RWPE2 (cell line): Measurements from ENCODE around the gene FXYD2.

ENCODE experiments used
- ATAC-seq: fragments of 200-7000 bp; cut with Tn5 transposase; 3 replicates; pipeline ENCODE4 v1.9.1; 2021; ENCODE audit warnings: low read depth
- DNase-seq: peaks from one replicate; pipeline ENCODE4 v3.0.0-alpha.2; 2020; ENCODE audit warnings: low spot score
- H3K27ac ChIP-seq: fragments of 450-650 bp; 2 replicates; pipeline ENCODE4 v1.5.1; 2017; ENCODE audit warnings: mild to moderate bottlenecking; ENCODE audit not compliant: poor library complexity, severe bottlenecking
- H3K27me3 ChIP-seq: fragments of 250-450 bp; sonication (Bioruptor Pico); 2 replicates; pipeline ENCODE4 v1.5.1; 2021; ENCODE audit warnings: mild to moderate bottlenecking, moderate library complexity; ENCODE audit not compliant: insufficient read depth, poor library complexity, severe bottlenecking
- H3K36me3 ChIP-seq: fragments of 250-450 bp; sonication (Bioruptor Pico); 2 replicates; pipeline ENCODE4 v1.5.1; 2020; ENCODE audit warnings: low read depth, mild to moderate bottlenecking, moderate library complexity
- H3K4me1 ChIP-seq: fragments of 250-450 bp; sonication (Bioruptor Pico); 2 replicates; pipeline ENCODE4 v1.5.1; 2021; ENCODE audit warnings: mild to moderate bottlenecking, moderate library complexity; ENCODE audit not compliant: insufficient read depth, poor library complexity, severe bottlenecking
- H3K4me3 ChIP-seq: fragments of 250-450 bp; sonication (Bioruptor Pico); 2 replicates; pipeline ENCODE4 v1.5.1; 2021; ENCODE audit warnings: mild to moderate bottlenecking, moderate library complexity; ENCODE audit not compliant: severe bottlenecking
- H3K9me3 ChIP-seq: fragments of 250-450 bp; sonication (Bioruptor Pico); 2 replicates; pipeline ENCODE4 v1.5.1; 2021; ENCODE audit warnings: mild to moderate bottlenecking, moderate library complexity; ENCODE audit not compliant: severe bottlenecking
- CTCF ChIP-seq: fragments of 450-650 bp; IDR thresholded peaks from one replicate; pipeline ENCODE4 v1.5.1; 2017; ENCODE audit warnings: mild to moderate bottlenecking, moderate library complexity; ENCODE audit not compliant: poor library complexity, severe bottlenecking

FXYD2 gene

GRCh38 chr11:117871784-117872183 lies 47.2 kb upstream of the FXYD2 start:
- Histone ChIP-seq H3K27me3 (peaks cover 36% of the 10 kb centered on the region), H3K4me1 (no peaks in the 10 kb centered on the region), H3K27ac (no peak overlapping the region), H3K36me3 (no peaks in the 10 kb centered on the region), H3K4me3 (no peak overlapping the region), H3K9me3 (no peaks in the 10 kb centered on the region)
- ATAC-seq (no peak), DNase-seq (no peak)
- TF ChIP-seq CTCF: no peak

GRCh38 chr11:117871160-117871559 lies 46.6 kb upstream of the FXYD2 start:
- Histone ChIP-seq H3K9me3 (no peaks in the 10 kb centered on the region), H3K4me3 (no peak overlapping the region), H3K27ac (no peak overlapping the region), H3K27me3 (peaks cover 32% of the 10 kb centered on the region), H3K4me1 (no peaks in the 10 kb centered on the region), H3K36me3 (no peaks in the 10 kb centered on the region)
- DNase-seq (no peak), ATAC-seq (no peak)
- TF ChIP-seq CTCF: no peak

- Histone ChIP-seq H3K27ac (no peak overlapping the region), H3K4me1 (no peaks in the 10 kb centered on the region), H3K4me3 (no peak overlapping the region), H3K36me3 (no peaks in the 10 kb centered on the region), H3K9me3 (no peaks in the 10 kb centered on the region), H3K27me3 (peaks cover 23% of the 10 kb centered on the region)
- DNase-seq: no peak
- no peak for TF ChIP-seq CTCF
- no peak for ATAC-seq
Measured at GRCh38 chr11:117870103-117870952, 45.8 kb upstream of the FXYD2 start.

GRCh38 chr11:117869604-117870003 lies 45.1 kb upstream of the FXYD2 start:
- Histone ChIP-seq H3K4me1 (no peaks in the 10 kb centered on the region), H3K27ac (no peak overlapping the region), H3K27me3 (peaks cover 16% of the 10 kb centered on the region), H3K9me3 (peaks cover 2% of the 10 kb centered on the region), H3K36me3 (no peaks in the 10 kb centered on the region), H3K4me3 (no peak overlapping the region)
- DNase-seq: no peak
- no peak for TF ChIP-seq CTCF
- no peak for ATAC-seq
